Embryonic facial prominence (tissue), 1 donor: ENCODE measurements around the gene POLN.

Experiments used
- DNase-seq: peaks from one replicate; pipeline ENCODE4 v3.0.0-alpha.2; 2016; ENCODE audit errors: extremely low spot score

POLN gene

DNA sequence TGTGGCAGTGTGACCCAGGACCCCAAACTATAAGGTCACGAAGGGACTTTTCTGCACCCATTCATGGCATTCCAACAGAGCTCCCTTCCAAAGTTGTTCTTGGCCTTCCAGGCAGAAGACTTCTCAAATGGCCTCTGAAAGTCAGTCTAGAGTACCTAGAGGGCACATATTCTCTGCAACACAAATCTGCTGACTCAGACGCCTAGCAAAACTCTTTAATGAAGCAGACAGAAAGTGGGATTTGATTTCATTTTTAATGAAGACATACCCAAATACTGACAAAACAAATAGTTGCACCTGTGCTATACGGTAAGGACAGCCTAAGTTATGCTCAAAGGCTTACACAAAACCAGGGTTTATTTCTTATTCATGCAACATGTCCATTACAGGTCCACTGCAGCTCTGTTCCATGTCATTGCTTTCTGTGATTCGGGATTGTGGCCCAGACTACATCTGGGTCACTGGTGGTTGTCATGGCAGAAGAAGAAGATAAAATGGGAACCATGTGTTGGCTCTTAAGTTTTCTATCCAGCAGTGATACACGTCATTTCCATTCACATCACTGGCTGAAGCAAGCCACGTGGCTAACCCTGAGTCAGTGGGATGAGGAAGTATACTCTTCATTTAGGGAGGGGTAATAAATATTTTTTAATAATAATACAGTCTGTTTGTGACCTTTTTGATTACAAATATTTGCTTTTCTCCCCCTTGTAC lies 125.1 kb downstream of the POLN start:
- no peak for DNase-seq

- DNase-seq: no peak
Measured at GRCh38 chr4:2105559-2105958, 136.4 kb downstream of the POLN start.

DNA sequence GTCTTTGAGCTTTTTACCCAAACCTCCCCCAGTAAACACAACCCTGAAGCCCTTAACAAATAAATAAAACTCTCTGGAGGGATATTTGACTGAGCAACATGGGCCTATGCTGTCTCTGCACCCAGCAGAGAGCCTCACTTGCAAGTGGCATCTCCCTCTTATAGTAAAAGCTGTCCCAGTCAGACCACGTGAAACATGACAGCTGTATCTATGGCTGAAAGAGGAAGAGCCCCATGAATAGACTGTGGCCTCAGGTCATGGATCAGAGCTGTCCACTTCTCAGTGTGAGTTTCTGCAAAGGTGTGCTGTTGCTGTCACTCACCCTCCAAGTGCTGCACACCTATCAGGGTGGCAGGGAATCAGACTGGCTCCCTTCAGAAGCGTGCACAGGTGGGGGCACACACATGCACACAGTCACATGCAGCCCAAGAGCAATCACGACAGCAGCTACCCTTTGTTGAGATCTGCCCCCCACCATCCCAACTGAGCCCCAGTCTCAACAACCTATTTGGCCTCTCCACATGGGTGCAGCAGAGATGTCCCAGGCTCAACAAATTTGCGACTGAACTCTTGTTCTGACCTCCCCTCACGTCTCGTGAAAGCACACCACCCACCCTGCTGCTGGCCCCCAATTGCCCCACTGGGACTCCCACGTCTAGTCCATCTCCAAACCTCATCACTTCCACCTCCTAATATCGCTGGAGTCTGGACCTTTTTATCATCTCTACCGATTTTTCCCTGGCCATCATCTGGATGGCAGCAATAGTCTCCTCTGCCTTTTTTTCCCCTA lies 137.2 kb downstream of the POLN start:
- no peak for DNase-seq

DNA sequence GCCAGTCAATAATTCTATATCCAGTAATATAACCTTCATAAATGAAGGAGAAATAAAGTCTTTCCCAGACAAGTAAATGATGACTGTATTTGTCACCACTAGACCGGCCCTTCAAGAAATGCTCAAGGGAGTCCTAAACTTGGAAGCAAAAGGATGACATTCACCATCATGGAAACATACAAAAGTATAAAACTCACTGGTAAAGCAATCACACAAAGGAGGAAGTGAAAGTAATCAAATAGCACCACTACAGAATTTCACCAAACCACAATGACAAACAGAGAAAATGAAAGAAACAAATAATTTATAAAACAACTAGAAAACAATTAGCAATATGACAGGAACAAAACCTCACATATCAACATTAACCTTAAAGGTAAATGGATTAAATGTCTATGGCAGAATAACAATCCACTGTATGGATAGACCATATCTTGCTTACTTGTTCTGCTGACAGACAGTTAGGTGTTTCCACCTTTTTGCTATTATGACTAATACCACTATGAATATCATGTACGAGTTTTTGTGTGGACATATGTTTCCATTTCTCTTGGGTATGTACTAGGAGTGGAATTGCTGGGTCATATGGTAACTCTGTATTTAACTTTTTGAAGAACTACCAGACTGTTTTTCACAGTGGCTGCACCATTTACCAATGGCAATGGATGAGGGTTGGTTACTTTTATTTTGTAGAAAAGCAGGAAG lies 137.9 kb downstream of the POLN start:
- no peak for DNase-seq

DNA sequence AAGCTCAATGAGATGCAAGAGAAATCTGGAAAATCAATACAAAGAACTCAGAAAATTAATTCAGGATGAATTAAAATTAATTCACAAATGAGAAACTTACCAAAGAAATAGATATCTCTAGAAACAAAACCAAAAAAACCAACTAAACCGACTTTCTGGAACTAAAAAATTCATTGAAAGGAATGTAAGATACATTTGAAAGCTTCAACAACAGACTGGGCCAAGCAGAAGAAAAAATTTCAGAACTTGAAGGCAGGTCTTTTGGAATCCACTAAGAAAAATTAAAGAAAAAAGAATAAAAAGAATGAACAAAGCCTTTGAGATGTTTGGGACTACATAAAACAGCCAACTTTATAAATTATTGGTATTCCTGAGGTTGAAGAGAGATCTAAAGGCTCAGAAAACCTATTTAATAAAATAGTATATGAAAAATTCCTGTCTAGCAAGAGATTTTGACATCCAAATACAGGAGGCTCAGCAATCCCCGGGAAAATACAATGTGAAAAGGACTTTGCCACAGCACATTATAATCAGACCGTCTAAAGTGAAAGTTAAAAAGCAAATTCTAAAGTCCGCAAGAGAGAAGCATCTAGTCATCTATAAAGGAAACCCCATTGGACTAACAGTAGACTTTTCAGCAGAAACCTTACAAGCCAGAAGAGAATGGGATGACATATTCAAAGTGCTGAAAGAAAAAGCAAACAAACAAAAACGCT lies 138.6 kb downstream of the POLN start:
- DNase-seq: no peak

DNA sequence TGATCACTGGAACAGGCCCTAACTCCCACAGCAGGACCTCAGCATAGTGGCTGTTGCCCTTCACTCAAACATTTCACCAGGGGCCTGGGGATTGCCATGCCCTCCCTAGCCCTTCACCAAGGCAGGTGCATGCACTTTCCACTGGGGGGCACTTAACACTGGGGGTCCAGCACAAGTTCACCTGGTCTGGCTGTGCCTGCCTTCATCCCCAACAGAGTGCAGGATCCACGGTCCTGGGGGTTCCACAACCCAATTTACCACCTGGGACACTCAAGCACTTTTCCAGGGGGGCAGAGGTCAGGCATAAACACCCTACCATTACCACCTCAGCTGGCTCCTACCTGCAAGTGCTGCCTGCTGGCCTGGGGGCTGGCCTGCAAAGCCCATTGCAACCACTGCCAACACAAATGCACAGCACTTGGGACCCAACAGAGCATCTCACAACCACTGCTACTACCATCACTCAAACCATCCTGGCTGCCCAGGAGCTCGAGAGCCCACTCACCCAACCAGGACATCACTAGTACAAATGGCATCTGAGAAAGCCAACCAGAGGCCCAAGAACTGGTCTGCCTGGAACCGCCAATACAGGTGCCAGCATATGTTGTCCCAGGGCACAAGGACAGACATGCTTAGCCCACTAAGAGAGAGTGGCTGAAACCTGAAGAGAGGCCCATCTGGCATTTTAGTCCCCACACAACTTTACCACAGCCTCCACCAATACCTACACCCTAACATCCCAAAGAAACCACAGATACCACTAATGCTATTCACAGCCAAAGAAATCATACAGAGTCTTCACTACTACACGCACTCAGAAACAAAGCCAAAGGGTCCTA lies 139.7 kb downstream of the POLN start:
- DNase-seq: no peak

DNA sequence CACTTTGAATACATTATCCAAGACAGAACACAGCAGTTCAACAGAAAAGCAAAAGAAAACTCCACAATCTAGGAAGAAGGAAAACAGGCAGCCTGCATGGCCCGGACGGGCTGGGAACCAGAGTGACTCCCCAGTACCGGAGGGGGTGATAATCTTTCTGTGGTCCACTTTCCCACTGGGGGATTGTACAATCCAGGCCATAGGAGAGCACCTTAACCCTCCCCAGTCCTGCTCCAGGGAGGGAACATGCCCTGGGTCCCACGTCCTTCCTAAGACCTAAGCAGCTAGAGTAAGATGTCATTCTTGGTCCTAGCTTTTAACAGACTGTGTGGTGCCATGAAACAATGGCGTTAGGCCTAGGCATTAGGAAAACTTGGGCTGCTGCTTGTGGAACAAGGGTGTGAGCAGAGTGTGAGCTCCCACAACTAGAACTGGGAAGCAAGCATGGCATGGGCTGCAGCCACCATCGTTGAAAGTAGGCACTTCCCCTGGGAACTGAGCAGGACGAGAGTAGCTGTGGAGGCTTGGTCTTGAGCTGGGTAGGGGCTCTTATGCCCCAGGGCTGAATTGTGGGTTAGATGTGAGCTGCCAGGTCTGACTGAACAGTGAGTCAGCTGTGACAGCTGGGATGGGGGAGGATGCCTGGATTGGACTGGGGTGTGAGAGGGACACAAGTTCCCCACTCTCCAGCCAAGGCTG lies 140.4 kb downstream of the POLN start:
- DNase-seq: no peak

GRCh38 chr4:2096073-2096609 lies 145.8 kb downstream of the POLN start:
- no peak for DNase-seq

GRCh38 chr4:2095236-2096072 lies 146.5 kb downstream of the POLN start:
- DNase-seq: no peak

DNA sequence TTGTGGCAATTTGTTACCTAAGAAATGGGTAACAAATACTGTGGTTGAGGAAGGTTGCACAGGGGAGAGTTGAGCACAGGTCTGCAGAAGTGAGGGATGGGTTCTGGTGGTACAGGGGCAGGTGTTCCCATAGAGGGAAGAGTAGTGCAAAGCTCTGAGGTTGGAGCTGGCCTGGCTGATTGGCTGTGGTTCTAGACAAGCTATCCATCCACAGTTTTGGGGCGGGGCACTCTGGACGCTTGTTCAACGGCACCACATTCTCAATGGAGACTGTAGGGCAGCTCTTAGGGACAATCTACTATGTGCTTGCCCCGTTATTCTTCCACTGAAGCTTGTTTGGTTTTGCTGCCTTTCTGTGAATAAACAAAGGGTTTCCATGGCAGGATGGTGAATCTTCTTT lies 147.4 kb downstream of the POLN start:
- no peak for DNase-seq

GRCh38 chr4:2093265-2093664 lies 148.7 kb downstream of the POLN start:
- no peak for DNase-seq

DNA sequence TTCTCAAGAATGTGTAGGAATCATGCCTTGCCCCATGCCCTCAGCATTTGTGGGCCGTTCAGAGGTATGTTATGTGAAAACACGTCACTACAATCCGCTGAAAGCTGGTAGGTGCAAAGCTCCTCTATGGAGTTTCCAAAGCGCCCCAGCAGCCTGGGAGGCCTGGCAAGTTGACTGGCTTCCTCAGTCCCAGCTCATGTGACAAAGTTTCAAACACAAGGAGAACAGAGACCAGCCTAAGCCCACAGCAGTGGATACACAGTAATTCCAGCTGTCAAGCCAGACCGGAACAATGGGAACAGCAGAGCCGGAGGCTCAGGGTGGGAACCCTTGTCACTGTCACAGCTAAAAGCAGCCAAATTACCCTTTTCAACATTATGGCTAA lies 149.3 kb downstream of the POLN start:
- DNase-seq: no peak

DNA sequence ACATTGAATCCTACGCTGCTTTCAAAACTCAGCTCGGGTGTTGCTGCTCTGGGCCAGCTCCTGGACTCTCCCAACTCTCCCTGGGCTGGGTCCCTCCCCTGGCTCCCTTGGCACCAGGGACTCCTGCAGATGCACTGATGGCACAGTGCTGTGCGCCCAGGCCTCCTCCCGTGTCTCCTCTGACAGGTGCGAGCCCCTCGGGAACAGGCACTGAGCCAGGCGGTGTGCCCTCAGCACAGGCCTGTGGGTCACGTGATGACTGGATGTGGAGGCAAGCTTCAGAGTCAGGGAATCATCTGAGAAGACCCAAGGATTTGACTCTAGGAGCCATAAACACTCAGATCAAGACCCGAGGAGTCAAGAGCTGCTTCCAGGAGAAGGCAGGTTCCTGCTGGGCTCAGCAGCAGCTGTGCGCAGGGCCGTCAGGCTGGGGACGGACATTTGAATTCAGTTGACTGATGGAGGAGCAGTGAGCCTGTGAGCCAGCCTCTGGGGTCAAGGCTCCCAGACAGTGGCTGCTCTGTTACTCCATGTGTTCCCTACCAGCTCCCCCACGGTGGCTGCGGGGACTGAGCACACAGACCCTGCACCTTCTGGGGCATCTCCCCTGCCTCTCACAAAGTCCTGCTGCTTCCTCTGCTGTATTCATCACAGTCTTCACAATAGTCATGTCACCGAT lies 149.8 kb downstream of the POLN start:
- DNase-seq: no peak

GRCh38 chr4:2090642-2091041 lies 151.3 kb downstream of the POLN start:
- no peak for DNase-seq

GRCh38 chr4:2089222-2089621 lies 152.7 kb downstream of the POLN start:
- no peak for DNase-seq

DNA sequence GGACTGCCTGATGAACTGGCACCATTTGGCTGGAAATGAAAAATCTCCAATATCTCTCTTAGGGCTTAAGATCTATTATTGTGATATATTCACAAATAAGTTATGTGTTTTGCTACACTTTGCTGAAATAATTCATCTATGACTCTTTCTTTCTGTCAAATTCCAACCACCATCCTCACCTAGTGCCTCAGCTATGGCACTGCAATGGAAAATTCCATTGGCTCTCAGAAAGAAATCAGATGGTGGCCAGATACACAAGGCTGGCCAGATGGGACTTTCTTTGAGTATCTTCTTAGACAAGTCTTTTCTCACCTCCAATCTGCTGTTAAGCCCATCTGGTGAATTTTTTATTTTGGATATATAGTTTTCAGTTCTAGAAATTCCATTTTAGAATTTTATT lies 154.8 kb downstream of the POLN start:
- no peak for DNase-seq

DNA sequence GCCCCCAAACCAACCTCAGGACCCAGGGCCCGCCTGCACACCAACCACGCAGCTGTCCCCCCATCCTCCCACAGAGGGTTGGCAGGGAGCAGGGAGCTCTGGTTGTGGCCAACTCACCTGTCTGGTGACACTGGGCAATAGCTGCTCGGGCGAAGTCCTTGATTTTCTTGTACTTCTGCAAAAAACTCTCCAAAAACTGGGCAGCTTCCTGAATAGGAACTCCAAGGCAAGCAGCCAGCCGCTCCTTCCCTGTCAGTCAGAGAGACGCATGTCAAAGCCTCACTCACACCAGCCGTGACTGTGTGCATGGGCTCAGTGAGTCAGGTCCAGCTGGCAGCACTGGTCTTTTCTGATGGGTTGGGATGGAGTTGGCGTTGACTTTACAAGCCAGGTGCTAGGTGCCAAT lies 156.4 kb downstream of the POLN start:
- DNase-seq: no peak

GRCh38 chr4:2084316-2084715 lies 157.6 kb downstream of the POLN start:
- no peak for DNase-seq

DNA sequence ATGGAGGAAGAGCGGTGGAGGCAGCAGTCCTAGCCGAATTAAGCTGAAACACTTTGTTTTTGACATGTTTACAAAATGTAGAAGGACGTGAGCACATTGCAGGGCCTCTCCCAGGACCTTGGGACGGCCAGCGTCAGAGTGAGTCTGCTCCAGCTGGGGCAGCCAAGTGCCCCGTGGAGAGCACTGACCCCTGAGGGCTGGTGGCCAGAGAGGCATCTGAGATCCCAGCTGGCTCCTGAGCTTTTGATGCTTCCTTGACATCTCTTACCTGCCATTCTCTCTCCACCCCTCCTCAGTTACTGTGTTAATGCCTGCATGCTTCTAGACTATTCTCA lies 158.1 kb downstream of the POLN start:
- DNase-seq: no peak
